ENCODE measurements around the gene GNG7. TPM values are rescaled to one million over a fixed set of nuclear protein-coding genes. Genes with fewer than 3 reads are reported as not detected.
"Not testable (repeated sequence)": the region's sequence is repeated elsewhere in the genome, so short reads cannot be mapped to it uniquely, and the experiment has no call there.

The GNG7 gene
- polyA plus RNA-seq, 6 donors from 2014 or later = 49.1 to 72.0 (median 60.9) TPM

DNA sequence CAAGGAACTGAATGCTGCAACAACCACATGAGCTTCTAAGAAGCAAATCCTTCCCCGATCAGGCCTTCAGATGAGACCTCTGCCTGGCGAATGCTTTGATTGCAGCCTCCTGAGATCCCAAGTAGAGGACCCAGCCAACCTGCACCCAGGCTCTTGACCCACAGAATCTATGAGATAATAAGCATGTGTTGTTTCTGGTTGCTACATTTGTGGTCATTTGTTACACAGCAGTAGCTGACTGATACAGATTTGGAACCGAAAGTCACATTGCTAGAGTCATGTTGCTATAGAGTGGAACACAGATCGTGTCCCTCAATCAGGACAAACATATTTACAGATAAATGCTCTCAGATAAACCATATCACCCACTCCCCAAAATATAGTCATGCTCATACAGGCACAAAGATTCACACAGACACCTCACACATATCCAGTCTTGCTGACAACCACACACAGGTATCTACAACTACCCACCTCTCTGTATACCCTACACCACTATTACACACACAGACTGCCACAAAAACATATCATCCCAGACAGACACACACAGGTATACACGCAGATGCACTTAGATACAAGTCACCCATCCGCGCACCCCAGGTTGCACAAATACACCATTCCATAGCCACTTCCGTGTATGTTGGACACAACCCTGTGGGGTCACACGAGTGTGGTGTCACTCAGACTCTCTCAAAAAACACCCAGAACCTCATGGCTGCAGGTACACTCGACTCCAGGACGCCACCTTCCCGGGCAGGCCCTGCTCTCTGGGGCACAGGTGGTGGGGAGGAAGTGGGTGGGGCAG is 13.2 kb upstream of the GNG7 start:
- Mint-ChIP-seq H3K4me3 (peak overlapping the region in 2 of 8 donors; percentile 5 to 44), H3K36me3 (peaks cover 5 to 14% of the 10 kb centered on the region in 2 donors), H3K9me3 (peaks cover 5 to 12% (median 10%) of the 10 kb centered on the region in 7 donors), H3K4me1 (peaks cover 32 to 59% (median 56%) of the 10 kb centered on the region in 3 donors), H3K27ac (peak overlapping the region in 3 of 6 donors; percentile 42 to 92 (median 77)), H3K27me3 (no peaks in the 10 kb centered on the region)
- ATAC-seq (ENCODE audit: low read depth in 2 of 2) (no peak), DNase-seq (no peak)

DNA sequence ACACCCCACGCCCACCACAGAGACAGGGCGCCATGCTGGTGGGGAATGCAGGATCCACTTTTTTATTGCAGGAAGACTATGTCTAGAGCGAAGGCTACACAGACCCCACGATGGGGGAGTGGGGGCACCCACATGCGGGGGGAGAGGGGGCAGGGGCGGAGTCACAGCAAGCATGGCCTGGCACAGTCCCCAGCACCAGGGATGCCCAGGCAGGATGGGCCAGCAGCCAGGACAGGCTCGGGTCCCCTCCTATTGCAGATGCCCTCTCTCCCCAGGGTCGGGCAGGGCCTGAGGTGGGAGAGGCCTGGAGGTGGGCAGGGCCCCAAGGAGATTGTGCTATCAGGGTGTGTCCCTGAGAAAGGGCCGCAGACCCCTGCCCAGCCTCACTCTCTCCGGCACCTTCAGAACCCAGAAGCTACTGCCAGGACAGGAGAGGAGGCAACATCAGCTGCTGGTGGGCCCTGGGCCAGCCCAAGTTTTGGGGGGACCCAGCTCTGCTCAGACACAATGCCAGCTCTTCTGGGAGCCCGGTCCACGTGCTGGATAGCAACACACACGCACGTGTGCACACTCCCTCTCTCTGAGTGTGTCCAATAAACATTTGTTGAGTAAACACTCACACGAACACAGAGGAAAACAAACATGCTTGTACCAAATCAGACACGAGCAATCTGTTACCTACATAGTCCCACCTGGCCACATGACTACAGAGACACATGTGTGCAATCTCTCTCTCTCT is 12.2 kb upstream of the GNG7 start:
- Mint-ChIP-seq H3K4me1 (peaks cover 33 to 63% (median 57%) of the 10 kb centered on the region in 3 donors), H3K27me3 (peaks cover 0 to 5% (median 0%) of the 10 kb centered on the region in 3 donors), H3K27ac (peak overlapping the region in 5 of 6 donors; percentile 20 to 92 (median 42)), H3K4me3 (peak overlapping the region in 3 of 8 donors; percentile 6 to 44 (median 29)), H3K36me3 (peaks cover 5 to 14% of the 10 kb centered on the region in 2 donors), H3K9me3 (peaks cover 5 to 17% (median 11%) of the 10 kb centered on the region in 7 donors)
- ATAC-seq (ENCODE audit: low read depth in 2 of 2) = no peak
- no peak for DNase-seq

GRCh38 chr19:2714102-2714501 is 11.6 kb upstream of the GNG7 start:
- not testable (repeated sequence) for H3K4me3 Mint-ChIP-seq; DNase-seq; H3K27ac Mint-ChIP-seq; ATAC-seq (ENCODE audit: low read depth in 2 of 2); H3K27me3 Mint-ChIP-seq
- Mint-ChIP-seq H3K4me1 (peaks cover 32 to 64% (median 52%) of the 10 kb centered on the region in 3 donors), H3K36me3 (peaks cover 5 to 14% of the 10 kb centered on the region in 2 donors), H3K9me3 (peaks cover 5 to 17% (median 11%) of the 10 kb centered on the region in 7 donors)

DNA sequence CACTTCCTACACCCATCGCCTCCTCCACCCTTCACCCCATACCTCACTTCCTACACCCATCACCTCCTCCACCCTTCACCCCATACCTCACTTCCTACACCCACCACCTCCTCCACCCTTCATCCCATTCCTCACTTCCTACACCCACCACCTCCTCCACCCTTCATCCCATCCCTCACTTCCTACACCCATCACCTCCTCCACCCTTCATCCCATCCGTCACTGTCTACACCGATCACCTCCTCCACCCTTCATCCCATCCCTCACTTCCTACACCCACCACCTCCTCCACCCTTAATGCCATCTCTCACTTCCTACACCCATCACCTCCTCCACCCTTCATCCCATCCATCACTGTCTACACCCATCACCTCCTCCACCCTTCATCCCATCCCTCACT is 10.7 kb upstream of the GNG7 start:
- Mint-ChIP-seq H3K4me1 (peaks cover 35 to 64% (median 52%) of the 10 kb centered on the region in 3 donors), H3K4me3 (peak overlapping the region in 1 of 8 donors; percentile 77)
- ATAC-seq (ENCODE audit: low read depth in 2 of 2) = not testable (repeated sequence)

GRCh38 chr19:2711875-2712205 is 9.3 kb upstream of the GNG7 start:
- H3K9me3 Mint-ChIP-seq = peaks cover 5 to 18% (median 11%) of the 10 kb centered on the region in 7 donors
- peaks cover 0 to 5% (median 0%) of the 10 kb centered on the region in 3 donors for H3K27me3 Mint-ChIP-seq
- H3K4me3 Mint-ChIP-seq = peak overlapping the region in 6 of 8 donors; percentile 55 to 95 (median 76)
- H3K36me3 Mint-ChIP-seq = peaks cover 5 to 14% of the 10 kb centered on the region in 2 donors
- ATAC-seq (ENCODE audit: low read depth in 2 of 2) (no peak), DNase-seq (no peak)
- H3K27ac Mint-ChIP-seq = peak overlapping the region; percentile 98 to 100 (median 99)
- peaks cover 35 to 62% (median 47%) of the 10 kb centered on the region in 3 donors for H3K4me1 Mint-ChIP-seq

More for the DNA sequence above, 10.7 kb upstream of the GNG7 start:
- H3K27me3 Mint-ChIP-seq, DNase-seq: not testable (repeated sequence)
- H3K27ac Mint-ChIP-seq = peak overlapping the region in 2 of 6 donors; percentile 57 to 98
- H3K36me3 Mint-ChIP-seq = peaks cover 5 to 14% of the 10 kb centered on the region in 2 donors
- H3K9me3 Mint-ChIP-seq = peaks cover 5 to 18% (median 11%) of the 10 kb centered on the region in 7 donors

DNA sequence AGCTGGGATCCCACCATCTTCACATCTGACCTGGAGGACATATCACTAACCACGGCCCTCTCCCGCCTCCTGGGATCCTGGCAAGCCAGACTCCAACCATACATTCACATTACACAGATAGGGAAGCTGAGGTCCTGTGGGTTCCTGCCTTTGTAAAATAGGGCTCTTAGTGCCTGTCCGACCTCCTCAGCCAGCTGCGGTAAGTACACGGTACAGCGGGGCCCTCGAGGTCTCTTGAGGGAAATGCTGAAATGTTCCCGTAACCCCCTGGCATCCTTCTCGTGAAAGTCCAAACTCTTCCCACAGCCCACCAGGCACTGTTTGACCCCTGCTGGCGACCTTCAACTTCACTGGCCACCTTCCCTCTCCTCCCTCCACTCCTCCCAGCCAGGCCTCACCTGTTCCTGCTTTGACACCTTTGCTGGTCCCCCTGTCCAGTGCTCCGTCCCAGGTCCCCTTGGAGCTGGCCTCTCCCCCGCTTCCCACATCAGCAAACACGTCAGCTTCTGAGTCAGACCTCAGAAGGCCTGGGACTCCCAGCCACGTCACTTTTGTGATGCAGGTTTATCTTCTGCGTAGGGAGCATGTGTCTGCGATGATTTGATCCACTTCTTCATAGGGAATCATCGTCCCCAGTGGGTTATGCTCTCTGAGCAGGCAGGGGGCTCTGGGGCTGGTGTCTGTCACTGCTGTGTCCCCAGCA is 8.8 kb upstream of the GNG7 start:
- peaks cover 32 to 59% (median 44%) of the 10 kb centered on the region in 3 donors for H3K4me1 Mint-ChIP-seq
- H3K27ac Mint-ChIP-seq = peak overlapping the region; percentile 98 to 100 (median 99)
- H3K36me3 Mint-ChIP-seq = peaks cover 5 to 14% of the 10 kb centered on the region in 2 donors
- peaks cover 5 to 18% (median 11%) of the 10 kb centered on the region in 7 donors for H3K9me3 Mint-ChIP-seq
- H3K4me3 Mint-ChIP-seq = peak overlapping the region; percentile 70 to 95 (median 78)
- DNase-seq (peak; percentile 42), ATAC-seq (ENCODE audit: low read depth in 2 of 2) (peak; percentile 12 to 42)
- H3K27me3 Mint-ChIP-seq = peaks cover 0 to 5% (median 0%) of the 10 kb centered on the region in 3 donors

DNA sequence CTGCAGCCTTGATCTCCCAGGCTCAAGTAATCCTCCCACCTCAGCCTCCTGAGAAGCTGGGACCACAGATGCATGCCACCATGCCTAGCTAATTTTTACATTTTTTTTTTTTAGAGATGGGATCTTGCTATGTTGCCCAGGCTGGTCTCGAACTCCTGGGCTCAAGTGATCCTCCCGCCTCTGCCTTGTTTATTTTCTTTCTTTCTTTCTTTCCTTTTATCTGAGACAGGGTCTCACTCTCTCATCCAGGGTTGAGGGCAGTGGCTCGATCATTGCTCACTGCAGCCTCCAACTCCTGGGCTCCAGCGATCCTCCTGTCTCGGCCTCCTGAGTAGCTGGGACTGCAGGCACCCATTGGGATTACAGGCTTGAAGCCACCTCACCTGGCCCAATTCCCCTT is 3.8 kb upstream of the GNG7 start:
- DNase-seq = no peak
- peaks cover 0 to 5% (median 0%) of the 10 kb centered on the region in 3 donors for H3K27me3 Mint-ChIP-seq
- peaks cover 25 to 44% (median 40%) of the 10 kb centered on the region in 3 donors for H3K4me1 Mint-ChIP-seq
- H3K4me3 Mint-ChIP-seq = peak overlapping the region in 1 of 8 donors; percentile 30
- peaks cover 0 to 8% of the 10 kb centered on the region in 2 donors for H3K36me3 Mint-ChIP-seq
- peaks cover 0 to 7% (median 0%) of the 10 kb centered on the region in 7 donors for H3K9me3 Mint-ChIP-seq
- no peak for ATAC-seq (ENCODE audit: low read depth in 2 of 2)
- H3K27ac Mint-ChIP-seq = peak overlapping the region in 3 of 6 donors; percentile 72 to 92 (median 78)

DNA sequence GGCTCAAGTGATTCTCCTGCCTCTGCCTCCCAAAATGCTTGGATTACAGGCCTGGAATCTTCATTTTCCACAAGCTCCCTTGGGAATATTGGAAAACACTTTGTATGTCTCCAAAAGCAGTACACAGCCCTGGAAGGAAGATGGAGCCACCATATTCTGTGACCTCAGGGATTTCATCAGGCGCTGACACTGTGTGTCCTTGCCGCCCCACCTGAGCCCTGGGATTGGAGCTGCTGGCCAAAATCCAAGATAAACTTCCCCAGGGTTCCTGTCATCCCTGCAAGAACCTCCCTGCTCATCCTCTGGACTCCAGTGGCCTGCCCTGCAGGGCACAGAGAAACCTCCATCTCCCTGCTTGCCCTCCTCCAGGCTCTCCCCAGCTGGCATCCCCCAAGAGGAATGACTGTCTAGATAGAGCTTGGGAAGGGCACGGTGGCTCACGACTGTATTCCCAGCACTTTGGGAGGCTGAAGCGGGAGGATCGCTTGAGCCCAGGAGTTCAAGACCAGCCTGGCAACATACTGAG is 1.3 kb upstream of the GNG7 start:
- Mint-ChIP-seq H3K4me1 (peaks cover 30 to 47% (median 43%) of the 10 kb centered on the region in 3 donors), H3K27ac (peak overlapping the region in 4 of 6 donors; percentile 38 to 99 (median 40)), H3K4me3 (peak overlapping the region in 5 of 8 donors; percentile 9 to 93 (median 87)), H3K36me3 (peaks cover 0 to 16% of the 10 kb centered on the region in 2 donors), H3K9me3 (no peaks in the 10 kb centered on the region), H3K27me3 (no peaks in the 10 kb centered on the region)
- ATAC-seq (ENCODE audit: low read depth in 2 of 2) = no peak
- no peak for DNase-seq

DNA sequence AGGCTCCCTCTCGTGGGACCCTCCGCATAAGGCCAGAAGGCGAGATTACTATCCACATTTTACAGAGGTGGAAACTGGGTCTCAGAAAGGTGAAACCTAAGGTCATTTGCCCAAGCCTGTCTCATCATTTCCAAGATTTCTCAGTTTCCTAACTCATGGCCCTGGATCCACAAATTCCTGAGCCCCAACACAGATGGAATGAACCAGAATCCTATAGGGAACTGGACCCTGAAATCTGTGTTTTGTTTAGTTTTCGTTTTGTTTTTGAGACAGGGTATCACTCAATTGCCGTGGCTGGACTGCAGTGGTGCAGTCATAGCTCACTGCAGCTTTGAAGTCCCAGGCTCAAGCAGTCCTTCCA is 563 bp upstream of the GNG7 start:
- Mint-ChIP-seq H3K9me3 (no peaks in the 10 kb centered on the region), H3K4me3 (peak overlapping the region; percentile 49 to 98 (median 87)), H3K27ac (peak overlapping the region; percentile 90 to 99 (median 96)), H3K4me1 (peaks cover 34 to 53% (median 48%) of the 10 kb centered on the region in 3 donors), H3K27me3 (no peaks in the 10 kb centered on the region), H3K36me3 (peaks cover 0 to 16% of the 10 kb centered on the region in 2 donors)
- DNase-seq (no peak), ATAC-seq (ENCODE audit: low read depth in 2 of 2) (no peak)

DNA sequence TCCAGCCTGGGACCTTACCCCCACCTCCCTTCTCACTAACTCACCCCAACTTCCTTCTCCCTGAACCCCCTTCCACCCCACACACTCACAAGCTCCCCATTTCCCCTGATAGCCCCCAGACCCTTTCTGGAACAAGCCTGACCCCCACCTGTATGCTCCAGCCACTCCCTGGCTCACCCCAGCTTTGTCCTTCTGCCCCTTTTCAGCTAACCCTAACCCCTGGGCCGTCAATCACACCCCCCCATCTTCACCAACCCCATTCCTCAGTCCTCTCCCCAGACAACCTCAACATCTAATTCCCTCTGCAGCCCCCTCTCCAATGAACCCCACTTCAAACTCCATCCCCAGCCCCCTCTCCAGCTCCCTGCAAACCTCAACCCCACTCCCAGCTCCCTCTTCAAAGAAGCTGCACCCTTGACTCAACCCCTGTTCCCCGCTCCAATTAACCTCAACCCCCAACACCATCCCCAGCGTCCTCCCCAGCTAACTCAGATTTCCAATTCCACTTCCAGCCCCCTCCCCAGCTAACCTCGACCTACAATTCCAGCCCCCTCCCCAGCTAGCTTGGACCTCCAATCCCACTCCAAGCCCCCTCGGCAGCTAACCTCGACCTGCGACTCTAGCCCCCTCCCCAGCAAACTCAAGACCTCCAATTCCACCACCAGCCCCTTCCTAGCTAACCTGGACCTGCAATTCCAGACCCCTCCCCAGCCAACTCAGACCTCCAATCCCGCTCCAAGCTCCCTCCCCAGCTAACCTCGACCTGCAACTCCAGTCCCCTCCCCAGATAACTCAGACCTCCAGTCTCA is 929 bp downstream of the GNG7 start:
- Mint-ChIP-seq H3K27ac (peak overlapping the region; percentile 95 to 100 (median 97)), H3K36me3 (peaks cover 0 to 17% of the 10 kb centered on the region in 2 donors)
- no peak for DNase-seq

GRCh38 chr19:2700660-2701360 is 1.7 kb downstream of the GNG7 start:
- ATAC-seq (ENCODE audit: low read depth in 2 of 2) (no peak), DNase-seq (no peak)
- H3K4me3 Mint-ChIP-seq = peak overlapping the region; percentile 83 to 98 (median 92)
- H3K9me3 Mint-ChIP-seq = no peaks in the 10 kb centered on the region
- no peaks in the 10 kb centered on the region for H3K27me3 Mint-ChIP-seq
- H3K27ac Mint-ChIP-seq = peak overlapping the region in 5 of 6 donors; percentile 96 to 100 (median 99)
- peaks cover 49 to 73% (median 68%) of the 10 kb centered on the region in 3 donors for H3K4me1 Mint-ChIP-seq
- H3K36me3 Mint-ChIP-seq = peaks cover 0 to 25% of the 10 kb centered on the region in 2 donors

More for the DNA sequence above, 929 bp downstream of the GNG7 start:
- H3K4me3 Mint-ChIP-seq = peak overlapping the region; percentile 83 to 98 (median 92)
- peaks cover 41 to 65% (median 60%) of the 10 kb centered on the region in 3 donors for H3K4me1 Mint-ChIP-seq
- no peaks in the 10 kb centered on the region for H3K9me3 Mint-ChIP-seq
- H3K27me3 Mint-ChIP-seq = no peaks in the 10 kb centered on the region
- no peak for ATAC-seq (ENCODE audit: low read depth in 2 of 2)
